Tibial artery (tissue), 4 donors: ENCODE results near the gene AK4.
A peak's percentile ranks its signal among the peaks of the same experiment; 100 is the strongest.

Experiments
- DNase-seq, 2 donors: peaks; one replicate each; pipeline ENCODE4 v3.0.0-alpha.2; 2019
- H3K27ac ChIP-seq, 2 donors: fragments of 200-600 bp; sonication (generic) in 1 of 2; 1 replicate in 1 of 2; 2 replicates in 1 of 2; pipeline ENCODE4 v1.5.1; 2018 to 2019; ENCODE audit warnings: mild to moderate bottlenecking in 1 of 2
- H3K27me3 ChIP-seq, 2 donors: fragments of 200-600 bp; sonication (generic) in 1 of 2; one replicate each; pipeline versions ENCODE4 v1.5.1 to v1.6.0; 2016 to 2019
- H3K36me3 ChIP-seq, 3 donors: fragments of 200-600 bp; sonication (generic) in 2 of 3; one replicate each; pipeline ENCODE4 v1.5.1; 2016 to 2019; ENCODE audit warnings: mild to moderate bottlenecking in 2 of 3
- H3K4me1 ChIP-seq, 4 donors: fragments of 200-600 bp; sonication (generic) in 2 of 4; 1 replicate in 3 of 4; 2 replicates in 1 of 4; pipeline ENCODE4 v1.5.1; 2016 to 2019
- H3K4me3 ChIP-seq, 2 donors: fragments of 200-600 bp; sonication (generic) in 1 of 2; 1 replicate in 1 of 2; 2 replicates in 1 of 2; pipeline ENCODE4 v1.5.1; 2018 to 2019; ENCODE audit warnings: mild to moderate bottlenecking in 2 of 2
- H3K9me3 ChIP-seq, 3 donors: fragments of 200-600 bp; sonication (generic) in 1 of 3; one replicate each; pipeline ENCODE4 v1.5.1; 2016 to 2019
- CTCF ChIP-seq, 2 experiments: fragments of 200-600 bp in 1 of 2; fragments of 450-650 bp in 1 of 2; IDR thresholded peaks; one replicate each; pipeline ENCODE4 v1.5.1; 2017 to 2019; ENCODE audit warnings: antibody characterized with exemption in 2 of 2, mild to moderate bottlenecking in 1 of 2, moderate library complexity in 1 of 2
- intact Hi-C: fragments of 100-400 bp; cut with DNase I; formaldehyde crosslinking; loops from one replicate; pipeline ENCODE4 v1.15.0; 2023; ENCODE audit warnings: low total_unique reads

Gene AK4

GRCh38 chr1:65170511-65171142, 22.6 kb downstream of the AK4 start:
- peaks cover 0 to 60% (median 28%) of the 10 kb centered on the region in 4 donors for H3K4me1 ChIP-seq
- intact Hi-C loops: loop anchor here (2.0 kb wide), 1 partner anchor 22 kb away; the partner anchor contains the start of gene AK4
- no peak for TF ChIP-seq CTCF (IDR thresholded peaks at IDR 0.05)
- no peaks in the 10 kb centered on the region for H3K9me3 ChIP-seq
- peak overlapping the region; percentile 71 to 75 for H3K27ac ChIP-seq
- DNase-seq: peak; percentile 75 to 82
- H3K27me3 ChIP-seq: no peaks in the 10 kb centered on the region
- peak overlapping the region; percentile 3 to 15 for H3K4me3 ChIP-seq
- H3K36me3 ChIP-seq: no peaks in the 10 kb centered on the region

GRCh38 chr1:65172936-65173690, 25.1 kb downstream of the AK4 start:
- no peak overlapping the region for H3K27ac ChIP-seq
- peaks cover 0 to 74% (median 38%) of the 10 kb centered on the region in 4 donors for H3K4me1 ChIP-seq
- intact Hi-C loops: no loop called here
- H3K4me3 ChIP-seq: no peak overlapping the region
- H3K36me3 ChIP-seq: no peaks in the 10 kb centered on the region
- no peak for TF ChIP-seq CTCF (IDR thresholded peaks at IDR 0.05)
- DNase-seq: no peak
- no peaks in the 10 kb centered on the region for H3K9me3 ChIP-seq
- no peaks in the 10 kb centered on the region for H3K27me3 ChIP-seq

GRCh38 chr1:65174585-65174984, 26.6 kb downstream of the AK4 start:
- Histone ChIP-seq H3K36me3 (no peaks in the 10 kb centered on the region), H3K27ac (peak overlapping the region; percentile 29 to 48), H3K27me3 (no peaks in the 10 kb centered on the region), H3K4me3 (no peak overlapping the region), H3K4me1 (peaks cover 0 to 61% (median 35%) of the 10 kb centered on the region in 4 donors), H3K9me3 (no peaks in the 10 kb centered on the region)
- DNase-seq: peak; percentile 86 to 87
- TF ChIP-seq CTCF (IDR thresholded peaks at IDR 0.05): no peak
- intact Hi-C loops: no loop called here

DNA sequence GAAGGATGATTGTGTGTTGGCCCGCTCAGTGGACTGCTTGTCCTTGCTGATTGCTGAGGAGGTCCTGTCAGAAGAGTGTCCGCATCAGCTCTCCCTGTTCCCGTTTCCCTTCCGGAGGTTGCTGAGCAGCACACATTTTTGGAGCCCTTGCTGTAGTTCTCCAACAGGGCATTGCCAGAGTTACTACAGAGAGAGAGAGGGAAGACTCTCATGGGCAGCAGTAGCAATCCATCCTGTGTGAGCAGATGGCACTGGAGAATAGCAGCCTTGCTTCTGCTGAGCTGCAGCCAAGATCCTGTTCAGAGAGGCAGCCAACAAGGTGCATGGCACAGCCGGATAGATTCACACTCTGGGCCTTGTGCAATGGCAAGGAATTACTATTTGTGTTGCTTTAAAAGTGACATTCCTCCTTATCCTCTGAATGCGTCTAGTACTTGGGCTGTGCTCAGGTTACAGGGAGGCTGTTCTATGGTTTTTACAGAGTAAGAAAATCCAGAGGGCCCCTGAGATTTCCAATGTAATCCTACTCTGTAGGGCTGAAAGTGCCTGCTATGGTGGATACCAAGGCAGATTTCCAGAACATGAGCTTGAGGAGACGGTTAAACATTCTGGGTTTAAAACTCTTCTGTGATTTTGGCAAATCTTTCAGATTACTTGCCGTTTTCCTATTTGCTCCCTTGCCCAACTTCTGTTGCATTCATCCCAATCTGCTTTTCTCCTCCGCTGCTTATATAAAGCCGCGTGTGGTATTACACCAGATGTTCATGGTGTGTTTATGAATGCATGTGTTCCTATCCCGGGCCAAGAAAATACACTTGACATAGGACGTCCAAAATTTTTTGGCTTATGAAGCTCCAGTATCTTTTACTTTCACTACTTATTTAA, 27.4 kb downstream of the AK4 start:
- no peaks in the 10 kb centered on the region for H3K27me3 ChIP-seq
- H3K36me3 ChIP-seq: no peaks in the 10 kb centered on the region
- peaks cover 0 to 53% (median 30%) of the 10 kb centered on the region in 4 donors for H3K4me1 ChIP-seq
- intact Hi-C loops: no loop called here
- TF ChIP-seq CTCF (IDR thresholded peaks at IDR 0.05): no peak
- H3K27ac ChIP-seq: peak overlapping the region; percentile 29 to 48
- no peak overlapping the region for H3K4me3 ChIP-seq
- H3K9me3 ChIP-seq: no peaks in the 10 kb centered on the region
- peak in 1 of 2 donors; percentile 25 for DNase-seq

DNA sequence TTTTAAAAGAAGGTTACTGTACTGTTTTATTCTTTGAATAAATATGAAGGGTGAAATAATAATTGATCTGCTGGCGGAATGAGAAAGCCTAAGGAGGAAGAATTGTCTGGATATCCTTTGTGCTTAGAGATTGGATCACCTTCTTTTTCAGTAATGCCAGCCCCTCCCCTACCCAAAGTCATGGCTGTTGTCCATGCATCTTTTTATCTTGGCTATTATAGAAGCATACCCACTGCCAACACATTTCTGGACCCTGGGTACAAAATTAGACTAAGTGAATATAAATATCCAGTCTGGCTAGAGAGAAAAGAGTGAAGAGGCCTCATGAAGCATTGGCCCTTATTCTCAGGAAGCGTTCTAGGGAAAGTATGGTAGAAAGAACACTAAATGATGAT, 28.1 kb downstream of the AK4 start:
- no peak overlapping the region for H3K4me3 ChIP-seq
- H3K9me3 ChIP-seq: no peaks in the 10 kb centered on the region
- no peaks in the 10 kb centered on the region for H3K36me3 ChIP-seq
- no peaks in the 10 kb centered on the region for H3K27me3 ChIP-seq
- H3K4me1 ChIP-seq: peaks cover 0 to 51% (median 27%) of the 10 kb centered on the region in 4 donors
- TF ChIP-seq CTCF (IDR thresholded peaks at IDR 0.05): no peak
- intact Hi-C loops: no loop called here
- peak overlapping the region; percentile 29 to 48 for H3K27ac ChIP-seq
- DNase-seq: no peak
